ENCODE measurements around the gene SREBF2. TPM values are rescaled to one million over a fixed set of nuclear protein-coding genes. Genes with fewer than 3 reads are reported as not detected.
A peak's percentile ranks its signal among the peaks of the same experiment; 100 is the strongest.

Gene SREBF2
- total and polyA plus RNA-seq, 2 of the 13 experiments (the other 11 are each of a cell fraction or from before 2014, with no cell fraction given): 53.8 to 72.6 TPM

DNA sequence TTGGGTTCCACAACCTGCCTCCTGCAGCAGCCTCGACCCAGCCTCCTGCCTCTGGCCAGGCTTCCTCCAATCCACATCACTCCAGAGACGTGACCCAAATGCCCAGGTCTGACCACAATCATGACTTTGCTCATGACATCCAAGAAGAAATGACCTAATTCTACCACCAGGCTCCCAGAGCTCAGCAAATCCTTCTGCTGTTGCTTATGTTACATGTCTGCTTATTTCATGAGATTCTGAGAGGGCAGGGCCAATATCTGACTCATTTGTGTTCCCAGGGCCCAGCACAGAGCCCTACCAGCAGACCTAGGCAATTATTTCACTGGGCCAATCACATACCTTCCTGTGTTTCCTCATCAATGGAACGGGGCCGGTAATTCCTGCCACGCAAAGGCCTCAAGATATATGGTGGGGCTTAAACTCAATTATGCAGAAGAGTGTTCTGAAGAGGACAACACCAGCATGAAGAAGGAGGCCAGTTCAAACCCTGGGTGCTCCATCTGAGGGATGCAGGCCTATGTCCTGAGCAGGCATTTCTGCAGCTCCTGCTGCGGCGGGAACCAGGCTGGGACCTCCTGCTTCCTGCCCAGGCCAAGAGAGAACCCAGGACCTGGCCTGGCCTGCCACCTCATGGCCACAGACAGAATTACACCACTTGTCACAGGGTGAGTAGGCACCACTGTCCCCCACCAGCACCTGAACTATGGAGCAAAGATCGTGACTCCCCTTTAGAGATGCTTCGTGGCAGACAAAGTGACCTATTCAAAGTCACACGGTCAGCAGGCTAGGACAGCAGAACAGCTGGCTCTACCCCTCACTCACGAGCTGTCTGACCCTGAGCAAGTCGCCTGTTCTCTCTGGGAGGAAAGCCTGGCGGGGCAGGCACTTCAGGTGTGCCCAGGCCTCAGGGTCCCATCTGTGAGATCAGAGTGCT lies 108.2 kb downstream of the SREBF2 start:
- no TSS peak for BruUV-seq (replicated peaks)
- in situ Hi-C loops (cut with HindIII; ENCODE audit: extremely low pct_ligation_motif_present, low pct_unique_long_range_greater_than_20kb) (loop anchor here (5.0 kb wide), 1 partner anchor 244 kb away; the partner anchor contains the start of gene MEI1), intact Hi-C loops (cut with micrococcal nuclease; ENCODE audit: unreplicated experiment) (loop anchor here (1.0 kb wide), 2 partner anchors 195 to 244 kb away; no protein-coding TSS in a partner anchor)
- DNase-seq (ENCODE audit: low spot score): peak; percentile 66
- peaks cover 11 to 49% of the 10 kb centered on the region in 2 experiments for H3K36me3 ChIP-seq (replicated peaks in 1 of 2; ENCODE audit: control insufficient read depth in 1 of 2, insufficient read depth in 2 of 2, low read length in 2 of 2)
- no peak overlapping the region for H3K4me3 ChIP-seq (replicated peaks in 1 of 3; ENCODE audit: insufficient read depth in 1 of 3, low read depth in 2 of 3, low read length in 3 of 3)
- peak; percentile 92 for ATAC-seq
- ChIA-PET POLR2A (interaction anchor here (0.7 to 1.5 kb wide), 4 partner anchors 109 to 244 kb away, joined by 3 to 4 read pairs (median 4); partner anchors contain the start of genes CCDC134 and SREBF2), CTCF (ENCODE audit: low intra/inter-chr PET ratio, low total read pairs) (interaction anchor here (1.2 to 2.7 kb wide), 4 partner anchors 118 to 274 kb away, joined by 5 to 22 read pairs (median 16); no protein-coding TSS in a partner anchor)
- WGBS (ENCODE audit: low lambda C conversion rate): 83% methylated on average over 8 of the region's 13 CpGs
- no peak overlapping the region for H3K9ac ChIP-seq (ENCODE audit: insufficient read depth, low read depth, low read length)
- H3K4me2 ChIP-seq (ENCODE audit: low read depth, low read length): no peak overlapping the region
- no peaks in the 10 kb centered on the region for H3K9me3 ChIP-seq (ENCODE audit: low read length)
- no peaks in the 10 kb centered on the region for H3K27me3 ChIP-seq (ENCODE audit: control insufficient read depth in 1 of 2, insufficient read depth in 2 of 2, low read length in 2 of 2)
- H3K27ac ChIP-seq (ENCODE audit: extremely low read length, insufficient read depth, low read length): no peak overlapping the region
- no peak overlapping the region for H2AFZ ChIP-seq (ENCODE audit: low read length)
- peaks cover 10% of the 10 kb centered on the region for H3K79me2 ChIP-seq (ENCODE audit: insufficient read depth, low read length)
- peaks cover 33% of the 10 kb centered on the region for H3K4me1 ChIP-seq (ENCODE audit: insufficient read depth, low read length)
- H4K20me1 ChIP-seq (ENCODE audit: insufficient read depth, low read length): no peaks in the 10 kb centered on the region
- peak; percentile 93 for FAIRE-seq
- TF ChIP-seq, protein P1, sequence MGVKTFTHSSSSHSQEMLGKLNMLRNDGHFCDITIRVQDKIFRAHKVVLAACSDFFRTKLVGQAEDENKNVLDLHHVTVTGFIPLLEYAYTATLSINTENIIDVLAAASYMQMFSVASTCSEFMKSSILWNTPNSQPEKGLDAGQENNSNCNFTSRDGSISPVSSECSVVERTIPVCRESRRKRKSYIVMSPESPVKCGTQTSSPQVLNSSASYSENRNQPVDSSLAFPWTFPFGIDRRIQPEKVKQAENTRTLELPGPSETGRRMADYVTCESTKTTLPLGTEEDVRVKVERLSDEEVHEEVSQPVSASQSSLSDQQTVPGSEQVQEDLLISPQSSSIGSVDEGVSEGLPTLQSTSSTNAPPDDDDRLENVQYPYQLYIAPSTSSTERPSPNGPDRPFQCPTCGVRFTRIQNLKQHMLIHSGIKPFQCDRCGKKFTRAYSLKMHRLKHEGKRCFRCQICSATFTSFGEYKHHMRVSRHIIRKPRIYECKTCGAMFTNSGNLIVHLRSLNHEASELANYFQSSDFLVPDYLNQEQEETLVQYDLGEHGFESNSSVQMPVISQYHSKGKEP (CRISPR knock-in tag; IDR thresholded peaks at IDR 0.05): no peak
- TF ChIP-seq ETV5 (CRISPR knock-in tag; IDR thresholded peaks at IDR 0.05; ENCODE audit: borderline replicate concordance): peak; percentile 28; the same call in 1 of the 2 replicates
- TF ChIP-seq SP5 (CRISPR knock-in tag; IDR thresholded peaks at IDR 0.05; ENCODE audit: borderline replicate concordance, low read depth): no peak
- TF ChIP-seq ONECUT2 (CRISPR knock-in tag; IDR thresholded peaks at IDR 0.05): no peak
- TF ChIP-seq ZSCAN30 (CRISPR knock-in tag; IDR thresholded peaks at IDR 0.05): no peak
- TF ChIP-seq DR1 (CRISPR knock-in tag; IDR thresholded peaks at IDR 0.05): no peak
- no peak for TF ChIP-seq U2AF1 (optimal IDR thresholded peaks at IDR 0.05; ENCODE audit: low read depth, low read length)
- TF ChIP-seq MIXL1 (CRISPR knock-in tag; IDR thresholded peaks at IDR 0.05): 0 out of 2 replicates have a peak, but pooled peaks have one; percentile 43
- no peak for TF ChIP-seq POLR2AphosphoS2 (IDR thresholded peaks at IDR 0.05; ENCODE audit: low read depth, low read length)
- peak; percentile 94 for TF ChIP-seq RAD21 (CRISPR knock-in tag; IDR thresholded peaks at IDR 0.05)
- TF ChIP-seq, protein P2, sequence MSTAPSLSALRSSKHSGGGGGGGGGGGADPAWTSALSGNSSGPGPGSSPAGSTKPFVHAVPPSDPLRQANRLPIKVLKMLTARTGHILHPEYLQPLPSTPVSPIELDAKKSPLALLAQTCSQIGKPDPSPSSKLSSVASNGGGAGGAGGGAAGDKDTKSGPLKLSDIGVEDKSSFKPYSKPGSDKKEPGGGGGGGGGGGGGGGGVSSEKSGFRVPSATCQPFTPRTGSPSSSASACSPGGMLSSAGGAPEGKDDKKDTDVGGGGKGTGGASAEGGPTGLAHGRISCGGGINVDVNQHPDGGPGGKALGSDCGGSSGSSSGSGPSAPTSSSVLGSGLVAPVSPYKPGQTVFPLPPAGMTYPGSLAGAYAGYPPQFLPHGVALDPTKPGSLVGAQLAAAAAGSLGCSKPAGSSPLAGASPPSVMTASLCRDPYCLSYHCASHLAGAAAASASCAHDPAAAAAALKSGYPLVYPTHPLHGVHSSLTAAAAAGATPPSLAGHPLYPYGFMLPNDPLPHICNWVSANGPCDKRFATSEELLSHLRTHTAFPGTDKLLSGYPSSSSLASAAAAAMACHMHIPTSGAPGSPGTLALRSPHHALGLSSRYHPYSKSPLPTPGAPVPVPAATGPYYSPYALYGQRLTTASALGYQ (CRISPR knock-in tag; IDR thresholded peaks at IDR 0.05): no peak
- TF ChIP-seq, protein P3, sequence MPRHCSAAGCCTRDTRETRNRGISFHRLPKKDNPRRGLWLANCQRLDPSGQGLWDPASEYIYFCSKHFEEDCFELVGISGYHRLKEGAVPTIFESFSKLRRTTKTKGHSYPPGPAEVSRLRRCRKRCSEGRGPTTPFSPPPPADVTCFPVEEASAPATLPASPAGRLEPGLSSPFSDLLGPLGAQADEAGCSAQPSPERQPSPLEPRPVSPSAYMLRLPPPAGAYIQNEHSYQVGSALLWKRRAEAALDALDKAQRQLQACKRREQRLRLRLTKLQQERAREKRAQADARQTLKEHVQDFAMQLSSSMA (CRISPR knock-in tag; IDR thresholded peaks at IDR 0.05): no peak
- TF ChIP-seq, protein P4, sequence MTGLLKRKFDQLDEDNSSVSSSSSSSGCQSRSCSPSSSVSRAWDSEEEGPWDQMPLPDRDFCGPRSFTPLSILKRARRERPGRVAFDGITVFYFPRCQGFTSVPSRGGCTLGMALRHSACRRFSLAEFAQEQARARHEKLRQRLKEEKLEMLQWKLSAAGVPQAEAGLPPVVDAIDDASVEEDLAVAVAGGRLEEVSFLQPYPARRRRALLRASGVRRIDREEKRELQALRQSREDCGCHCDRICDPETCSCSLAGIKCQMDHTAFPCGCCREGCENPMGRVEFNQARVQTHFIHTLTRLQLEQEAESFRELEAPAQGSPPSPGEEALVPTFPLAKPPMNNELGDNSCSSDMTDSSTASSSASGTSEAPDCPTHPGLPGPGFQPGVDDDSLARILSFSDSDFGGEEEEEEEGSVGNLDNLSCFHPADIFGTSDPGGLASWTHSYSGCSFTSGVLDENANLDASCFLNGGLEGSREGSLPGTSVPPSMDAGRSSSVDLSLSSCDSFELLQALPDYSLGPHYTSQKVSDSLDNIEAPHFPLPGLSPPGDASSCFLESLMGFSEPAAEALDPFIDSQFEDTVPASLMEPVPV (CRISPR knock-in tag; IDR thresholded peaks at IDR 0.05): peak; percentile 26; the same call in 1 of the 2 replicates
- 0 out of 2 replicates have a peak, but pooled peaks have one; percentile 11 for TF ChIP-seq NFYC (CRISPR knock-in tag; IDR thresholded peaks at IDR 0.05)
- peak; percentile 55; the same call in 1 of the 2 replicates for TF ChIP-seq ESRRA (CRISPR knock-in tag; IDR thresholded peaks at IDR 0.05; ENCODE audit: low read depth)
- TF ChIP-seq XRCC5 (optimal IDR thresholded peaks at IDR 0.05; ENCODE audit: low read length): peak; percentile 46
- peak; percentile 54; the same call in 1 of the 2 replicates for TF ChIP-seq SALL1 (CRISPR knock-in tag; IDR thresholded peaks at IDR 0.05)

Data from HepG2 (cell line).